Uterus (tissue), 4 donors: Measurements from ENCODE around the gene CPOX. TPM values are rescaled to one million over a fixed set of nuclear protein-coding genes. Genes with fewer than 3 reads are reported as not detected.

Experiments used
- DNase-seq, 2 donors: peaks; one replicate each; pipeline ENCODE4 v3.0.0-alpha.2; 2019 to 2020
- H3K27ac ChIP-seq, 2 donors: fragments of 200-600 bp; sonication (generic); 1 replicate in 1 of 2; 2 replicates in 1 of 2; pipeline ENCODE4 v1.5.1; 2016 to 2018
- H3K27me3 ChIP-seq, 2 donors: fragments of 200-600 bp; sonication (generic); one replicate each; pipeline ENCODE4 v1.5.1; 2018 to 2019; ENCODE audit warnings: control low read depth in 1 of 2
- H3K36me3 ChIP-seq, 2 donors: fragments of 200-600 bp; sonication (generic); one replicate each; pipeline ENCODE4 v1.5.1; 2019; ENCODE audit warnings: control low read depth in 1 of 2
- H3K4me1 ChIP-seq, 2 donors: fragments of 200-600 bp; sonication (generic); one replicate each; pipeline ENCODE4 v1.5.1; 2018 to 2019; ENCODE audit warnings: control low read depth in 1 of 2
- H3K4me3 ChIP-seq, 2 donors: fragments of 200-600 bp; sonication (generic); 1 replicate in 1 of 2; 2 replicates in 1 of 2; pipeline ENCODE4 v1.5.1; 2018 to 2019; ENCODE audit warnings: mild to moderate bottlenecking in 1 of 2
- H3K9me3 ChIP-seq, 2 donors: fragments of 200-600 bp; sonication (generic); one replicate each; pipeline ENCODE4 v1.5.1; 2019; ENCODE audit warnings: control low read depth in 1 of 2
- CTCF ChIP-seq, 4 experiments: fragments of 200-600 bp in 2 of 4; fragments of 450-650 bp in 2 of 4; sonication (generic) in 2 of 4; IDR thresholded peaks; one replicate each; pipeline ENCODE4 v1.5.1; 2016 to 2019; ENCODE audit warnings: antibody characterized with exemption in 4 of 4, mild to moderate bottlenecking in 2 of 4, moderate library complexity in 1 of 4
- POLR2A ChIP-seq, 2 donors: fragments of 450-650 bp; IDR thresholded peaks; one replicate each; pipeline ENCODE4 v1.6.1; 2016; ENCODE audit warnings: antibody characterized with exemption in 2 of 2, mild to moderate bottlenecking in 1 of 2, moderate library complexity in 1 of 2
- intact Hi-C: fragments of 100-400 bp; cut with DNase I; formaldehyde crosslinking; loops from one replicate; pipeline ENCODE4 v1.15.1; 2023; ENCODE audit warnings: low total_unique reads
- total RNA-seq, 4 donors: library from RNA; depleted of rRNA in 3 of 4; stranded (reverse); fragments of >200 nt in 3 of 4; gene quantifications; one replicate each; pipeline versions ENCODE4 v1.1.0 to v1.2.4, GENCODE V29; 2014 to 2023
- donor health status: DM: yes; HTN: yes; CAD: no.

CPOX gene
- total RNA-seq, 4 donors from 2014 or later, result 2.8 to 30.5 (median 17.7) TPM

DNA sequence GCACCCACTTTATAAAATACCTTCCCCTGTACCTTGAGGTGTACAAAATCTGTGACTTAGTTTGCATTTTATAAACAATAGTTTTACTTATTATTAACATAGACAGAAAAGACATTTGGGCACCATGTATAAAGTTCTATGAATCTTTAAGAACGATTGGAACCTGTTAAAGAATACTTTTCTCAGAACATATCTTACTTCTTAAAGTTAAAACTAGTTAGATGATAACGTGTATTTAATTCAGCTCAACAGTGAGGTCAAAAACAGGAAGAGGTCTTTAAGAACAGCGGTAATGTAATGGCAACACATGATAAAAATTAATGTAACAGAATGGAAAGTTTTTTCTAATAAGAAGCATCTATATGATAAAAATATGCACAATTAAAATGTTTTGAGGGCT lies 25.0 kb downstream of the CPOX start:
- Histone ChIP-seq H3K9me3 (no peaks in the 10 kb centered on the region), H3K27me3 (no peaks in the 10 kb centered on the region), H3K27ac (no peak overlapping the region), H3K4me3 (no peak overlapping the region), H3K4me1 (no peaks in the 10 kb centered on the region), H3K36me3 (no peaks in the 10 kb centered on the region)
- intact Hi-C loops, result no loop called here
- DNase-seq, result no peak
- no peak for TF ChIP-seq CTCF (IDR thresholded peaks at IDR 0.05)
- TF ChIP-seq POLR2A (IDR thresholded peaks at IDR 0.05), result no peak

DNA sequence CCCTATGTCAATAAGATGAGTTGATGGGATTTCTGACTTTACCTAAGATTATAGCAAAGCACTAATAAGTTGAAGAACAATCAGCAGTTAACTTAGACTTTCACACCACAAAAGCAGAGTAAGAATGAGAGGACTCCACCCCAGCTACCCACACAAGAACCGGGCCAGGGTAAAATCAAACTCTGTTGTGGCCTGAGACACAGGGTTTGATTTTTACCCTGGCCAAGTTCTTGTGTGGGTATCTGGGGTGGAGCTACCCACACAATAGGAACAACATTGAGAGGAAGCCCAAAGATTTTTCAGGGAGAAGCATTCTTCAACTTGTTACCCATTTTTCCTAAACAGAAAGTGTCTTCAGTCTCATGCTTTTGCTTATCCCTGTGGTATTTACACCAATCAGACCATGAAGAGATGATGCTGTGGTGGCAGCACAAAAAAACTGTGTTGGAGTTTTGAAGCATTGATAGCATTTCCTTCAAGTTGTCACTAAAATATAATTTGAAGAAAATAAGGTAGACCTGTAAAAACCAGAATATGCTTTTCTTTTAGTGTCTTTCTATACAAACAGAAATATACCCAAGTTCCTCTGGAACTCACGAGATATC lies 25.6 kb downstream of the CPOX start:
- Histone ChIP-seq H3K36me3 (no peaks in the 10 kb centered on the region), H3K9me3 (no peaks in the 10 kb centered on the region), H3K27me3 (no peaks in the 10 kb centered on the region), H3K4me1 (no peaks in the 10 kb centered on the region), H3K4me3 (no peak overlapping the region), H3K27ac (no peak overlapping the region)
- intact Hi-C loops, result no loop called here
- no peak for DNase-seq
- TF ChIP-seq POLR2A (IDR thresholded peaks at IDR 0.05) (no peak), CTCF (IDR thresholded peaks at IDR 0.05) (no peak)

DNA sequence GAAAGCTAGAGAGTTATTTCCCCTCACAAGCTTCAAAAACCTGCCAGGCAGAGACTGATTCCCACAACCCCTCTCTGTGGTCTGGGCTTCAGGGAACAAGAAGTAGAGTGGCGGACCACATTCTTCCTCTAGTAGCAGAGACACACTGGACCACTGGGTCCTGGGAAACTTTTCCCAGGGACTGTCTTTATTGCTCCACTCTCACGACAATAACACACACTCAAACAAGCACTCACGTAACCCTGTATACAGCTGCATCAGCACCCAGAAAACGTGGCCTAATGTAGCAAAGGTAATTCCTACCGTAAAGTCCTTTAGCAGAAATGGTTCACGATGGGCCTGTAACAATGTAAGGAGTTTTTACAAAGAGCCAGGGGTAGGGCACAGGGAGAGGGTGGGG lies 27.6 kb downstream of the CPOX start:
- no peak for DNase-seq
- Histone ChIP-seq H3K4me1 (no peaks in the 10 kb centered on the region), H3K36me3 (no peaks in the 10 kb centered on the region), H3K27me3 (no peaks in the 10 kb centered on the region), H3K4me3 (no peak overlapping the region), H3K9me3 (no peaks in the 10 kb centered on the region), H3K27ac (no peak overlapping the region)
- intact Hi-C loops, result no loop called here
- TF ChIP-seq POLR2A (IDR thresholded peaks at IDR 0.05) (no peak), CTCF (IDR thresholded peaks at IDR 0.05) (no peak)

DNA sequence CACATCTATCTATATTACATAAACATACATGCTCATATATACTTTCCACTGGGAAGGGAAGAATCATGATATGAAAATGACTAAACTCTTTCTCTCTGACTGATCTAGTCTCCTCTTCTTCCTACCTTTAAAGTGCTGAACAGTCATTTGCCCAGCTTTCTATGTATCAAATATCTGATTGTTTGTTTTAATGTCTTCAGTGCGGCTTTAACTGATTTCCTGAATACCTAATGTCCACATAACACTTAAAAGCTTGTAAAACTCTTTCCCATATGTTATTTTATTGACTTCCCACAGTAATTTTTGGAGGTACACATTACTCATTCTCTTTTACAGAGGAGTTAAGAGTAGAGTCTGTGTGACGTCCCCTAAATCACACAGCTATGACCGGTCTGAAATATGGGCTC lies 28.2 kb downstream of the CPOX start:
- no peaks in the 10 kb centered on the region for H3K36me3 ChIP-seq
- H3K27ac ChIP-seq, result no peak overlapping the region
- H3K9me3 ChIP-seq, result no peaks in the 10 kb centered on the region
- intact Hi-C loops, result no loop called here
- TF ChIP-seq POLR2A (IDR thresholded peaks at IDR 0.05), result no peak
- no peak for TF ChIP-seq CTCF (IDR thresholded peaks at IDR 0.05)
- H3K4me3 ChIP-seq, result no peak overlapping the region
- H3K4me1 ChIP-seq, result no peaks in the 10 kb centered on the region
- no peak for DNase-seq
- no peaks in the 10 kb centered on the region for H3K27me3 ChIP-seq

- Histone ChIP-seq H3K27ac (no peak overlapping the region), H3K9me3 (no peaks in the 10 kb centered on the region)
- no peak for TF ChIP-seq POLR2A (IDR thresholded peaks at IDR 0.05)
- TF ChIP-seq CTCF (IDR thresholded peaks at IDR 0.05), result no peak
These were observed 29.0 kb downstream of the CPOX start for GRCh38 chr3:98564282-98565005.

More at GRCh38 chr3:98564282-98565005, 29.0 kb downstream of the CPOX start:
- Histone ChIP-seq H3K4me3 (no peak overlapping the region), H3K27me3 (no peaks in the 10 kb centered on the region), H3K4me1 (no peaks in the 10 kb centered on the region), H3K36me3 (no peaks in the 10 kb centered on the region)
- no peak for DNase-seq
- intact Hi-C loops, result no loop called here
